Fibroblast of skin of scalp (primary cell): ENCODE results near the gene LRIG3.
A peak's percentile ranks its signal among the peaks of the same experiment; 100 is the strongest.

Experiments used
- DNase-seq: peaks from one replicate; pipeline ENCODE4 v3.0.0-alpha.2; 2013

Gene LRIG3

GRCh38 chr12:58850826-58851225, 69.5 kb downstream of the LRIG3 start:
- peak; percentile 42 for DNase-seq

DNA sequence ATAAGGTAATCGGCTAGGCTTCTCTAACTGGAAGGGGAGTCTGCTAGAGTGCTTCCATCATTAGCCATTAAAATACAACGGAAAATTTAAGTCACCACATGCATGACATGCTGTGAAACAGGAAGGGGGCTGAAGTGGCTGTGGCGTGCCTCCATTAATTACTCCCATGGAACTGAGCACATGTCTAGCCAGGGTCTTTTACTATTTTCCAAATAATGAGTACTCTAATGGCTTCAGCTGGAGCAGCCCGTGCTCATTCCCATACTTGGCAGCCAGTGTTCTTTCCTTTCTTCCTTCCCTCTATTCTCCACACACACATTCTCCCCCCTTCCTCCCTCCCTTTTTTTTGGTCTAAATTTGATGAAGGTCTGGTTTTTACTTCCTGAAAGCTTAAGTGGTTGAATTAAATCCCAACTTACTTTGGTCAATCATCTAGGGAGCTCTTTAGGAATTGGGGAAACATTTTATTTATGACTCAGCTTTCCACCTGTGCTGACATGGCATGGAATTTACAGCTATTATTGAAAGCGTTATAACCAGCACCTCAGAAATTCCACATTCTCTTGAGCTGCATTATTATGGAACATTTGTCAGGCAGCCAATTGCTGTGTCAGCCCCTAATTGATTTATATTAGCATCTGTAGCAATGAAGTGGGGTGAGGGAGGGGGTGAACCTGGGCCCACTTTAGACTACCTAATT, 72.3 kb downstream of the LRIG3 start:
- DNase-seq = no peak

DNA sequence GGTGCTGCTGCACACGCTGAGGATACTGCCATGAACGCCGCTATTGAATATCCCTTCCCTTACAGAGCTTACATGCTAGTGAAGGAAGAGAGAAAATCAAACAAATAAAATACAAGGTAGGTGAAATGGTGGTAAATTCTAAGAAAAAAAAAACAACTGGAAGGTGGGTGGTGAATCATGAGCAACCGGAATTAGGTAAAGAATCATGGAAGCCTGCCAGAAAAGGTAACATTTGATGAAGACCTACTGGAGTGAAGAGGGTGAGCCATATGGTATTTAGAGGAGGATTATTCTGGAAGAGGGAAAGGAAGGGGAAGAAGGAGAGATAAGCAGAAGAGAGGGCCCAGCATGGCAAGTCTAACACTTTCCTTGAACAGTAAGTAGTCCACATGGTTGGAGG, 76.1 kb downstream of the LRIG3 start:
- no peak for DNase-seq

DNA sequence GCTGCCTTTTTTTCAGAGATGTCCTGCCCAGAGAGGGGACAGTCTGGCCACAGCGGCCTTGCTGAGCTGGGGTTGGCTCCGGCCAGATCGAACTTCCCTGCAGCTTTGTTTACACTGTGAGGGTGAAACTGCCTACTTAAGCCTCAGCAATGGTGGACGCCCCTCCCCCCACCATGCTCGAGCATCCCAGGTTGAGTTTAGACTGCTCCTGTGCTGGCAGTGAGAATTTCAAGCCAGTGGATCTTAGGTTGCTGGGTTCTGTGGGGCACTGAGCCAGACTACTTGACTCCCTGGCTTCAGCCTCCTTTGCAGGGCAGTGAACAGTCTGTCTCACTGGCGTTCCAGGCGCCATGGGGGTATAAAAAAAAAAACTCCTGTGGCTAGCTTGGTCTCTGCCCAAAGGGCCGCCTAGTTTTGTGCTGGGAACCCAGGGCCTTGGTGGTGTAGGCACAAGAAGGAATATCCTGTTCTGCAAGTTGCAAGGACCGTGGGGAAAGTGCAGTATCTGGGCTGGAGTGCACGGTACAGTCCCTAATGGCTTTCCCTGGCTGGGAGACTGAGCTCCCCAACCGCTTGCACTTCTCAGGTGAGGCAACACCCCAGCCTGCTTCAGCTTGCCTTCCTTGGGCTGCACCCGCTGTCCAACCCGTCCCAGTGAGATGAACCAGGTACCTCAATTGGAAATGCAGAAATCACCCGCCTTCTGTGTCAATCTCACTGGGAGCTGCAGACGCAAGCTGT, 79.1 kb downstream of the LRIG3 start:
- no peak for DNase-seq

- no peak for DNase-seq
These were observed 86.5 kb downstream of the LRIG3 start for GRCh38 chr12:58833853-58834252.

GRCh38 chr12:58832920-58833319, 87.4 kb downstream of the LRIG3 start:
- DNase-seq = no peak
